Measurements from ENCODE around the gene PILRA. TPM values are rescaled to one million over a fixed set of nuclear protein-coding genes. Genes with fewer than 3 reads are reported as not detected.

The PILRA gene
- total RNA-seq, 1 experiment from 2014 or later: 0.65 TPM

DNA sequence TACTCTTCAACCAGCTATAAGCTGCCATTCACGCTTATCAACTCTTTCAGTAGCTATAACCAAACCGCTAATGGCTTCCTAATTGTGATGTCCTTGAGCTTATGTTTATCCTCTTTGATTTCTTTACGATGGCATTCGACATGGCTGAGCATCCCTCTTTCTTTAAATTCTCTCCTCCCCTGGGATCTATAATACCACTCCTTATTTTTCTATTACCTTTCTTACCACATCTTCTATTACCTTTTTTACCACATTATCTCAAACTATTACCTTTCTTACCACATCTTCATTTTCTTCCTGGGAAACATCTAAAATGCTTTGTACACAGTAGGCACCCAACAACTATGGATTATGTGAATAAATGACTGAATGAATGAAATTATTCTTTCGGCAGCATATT, 42.2 kb downstream of the PILRA start:
- CTCF ChIA-PET: interaction anchor here (0.6 to 1.9 kb wide), 2 partner anchors 8 to 173 kb away, joined by 3 to 16 read pairs; no protein-coding TSS in a partner anchor
- H3K27me3 Mint-ChIP-seq (ENCODE audit: insufficient read depth, unreplicated experiment): no peaks in the 10 kb centered on the region
- no TSS peak for BruUV-seq (replicated peaks)
- no peaks in the 10 kb centered on the region for H3K4me1 Mint-ChIP-seq (ENCODE audit: insufficient read depth, unreplicated experiment)
- no peak overlapping the region for H3K27ac Mint-ChIP-seq (ENCODE audit: low read depth, unreplicated experiment)
- no peak overlapping the region for H3K4me3 Mint-ChIP-seq (ENCODE audit: unreplicated experiment)
- POLR2A ChIA-PET: interaction anchor here (1.0 to 1.4 kb wide), 3 partner anchors 9 to 21 kb away, joined by 3 to 9 read pairs (median 6); partner anchors contain the start of genes MEPCE and ZCWPW1
- no peaks in the 10 kb centered on the region for H3K9me3 Mint-ChIP-seq (ENCODE audit: unreplicated experiment)
- intact Hi-C loops (cut with micrococcal nuclease): no loop called here
- TF ChIP-seq, protein P1, sequence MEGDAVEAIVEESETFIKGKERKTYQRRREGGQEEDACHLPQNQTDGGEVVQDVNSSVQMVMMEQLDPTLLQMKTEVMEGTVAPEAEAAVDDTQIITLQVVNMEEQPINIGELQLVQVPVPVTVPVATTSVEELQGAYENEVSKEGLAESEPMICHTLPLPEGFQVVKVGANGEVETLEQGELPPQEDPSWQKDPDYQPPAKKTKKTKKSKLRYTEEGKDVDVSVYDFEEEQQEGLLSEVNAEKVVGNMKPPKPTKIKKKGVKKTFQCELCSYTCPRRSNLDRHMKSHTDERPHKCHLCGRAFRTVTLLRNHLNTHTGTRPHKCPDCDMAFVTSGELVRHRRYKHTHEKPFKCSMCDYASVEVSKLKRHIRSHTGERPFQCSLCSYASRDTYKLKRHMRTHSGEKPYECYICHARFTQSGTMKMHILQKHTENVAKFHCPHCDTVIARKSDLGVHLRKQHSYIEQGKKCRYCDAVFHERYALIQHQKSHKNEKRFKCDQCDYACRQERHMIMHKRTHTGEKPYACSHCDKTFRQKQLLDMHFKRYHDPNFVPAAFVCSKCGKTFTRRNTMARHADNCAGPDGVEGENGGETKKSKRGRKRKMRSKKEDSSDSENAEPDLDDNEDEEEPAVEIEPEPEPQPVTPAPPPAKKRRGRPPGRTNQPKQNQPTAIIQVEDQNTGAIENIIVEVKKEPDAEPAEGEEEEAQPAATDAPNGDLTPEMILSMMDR (IDR thresholded peaks at IDR 0.05; ENCODE audit: unreplicated experiment): no peak
- no peak for DNase-seq (ENCODE audit: unreplicated experiment)
- no peaks in the 10 kb centered on the region for H3K36me3 Mint-ChIP-seq (ENCODE audit: insufficient read depth, unreplicated experiment)

DNA sequence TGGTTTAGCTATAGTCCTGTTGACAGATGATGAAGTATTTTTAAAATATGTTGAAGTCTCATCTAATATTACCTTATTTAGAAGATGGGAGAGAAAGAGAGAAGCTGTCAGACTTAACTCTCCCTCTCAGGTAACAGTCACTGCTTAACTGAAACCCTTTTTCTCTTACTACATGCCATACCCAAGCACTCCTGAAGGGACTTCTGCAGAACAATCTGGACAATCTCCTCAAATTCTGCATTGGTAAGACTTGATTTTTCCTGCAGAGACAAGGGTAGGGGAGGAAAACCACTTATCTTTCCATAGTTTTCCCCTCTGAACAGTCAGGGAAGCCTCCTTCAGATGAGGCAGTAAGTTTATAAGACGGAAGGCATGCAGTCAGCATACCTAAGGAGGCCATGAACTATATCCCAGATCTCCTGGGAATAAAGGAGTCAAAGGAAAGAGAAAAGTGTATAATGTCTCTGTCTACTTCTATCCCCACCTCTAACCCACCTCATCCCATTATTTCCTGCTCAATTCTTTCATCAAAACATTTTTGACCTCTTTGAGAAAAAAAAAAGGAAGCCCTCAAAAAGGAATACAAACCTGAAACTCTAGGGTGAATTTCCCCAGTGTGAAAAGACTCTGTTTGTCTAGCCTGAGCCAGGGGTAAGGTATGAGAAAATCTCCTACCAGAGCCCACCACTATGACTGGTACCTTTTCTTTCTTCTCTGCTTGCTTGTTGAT, 45.8 kb downstream of the PILRA start:
- no peak overlapping the region for H3K4me3 Mint-ChIP-seq (ENCODE audit: unreplicated experiment)
- no peak overlapping the region for H3K27ac Mint-ChIP-seq (ENCODE audit: low read depth, unreplicated experiment)
- POLR2A ChIA-PET: interaction anchor here (0.6 to 1.3 kb wide), 2 partner anchors 9 to 556 kb away, joined by 3 to 9 read pairs; partner anchors contain the start of genes MEPCE and ZCWPW1
- intact Hi-C loops (cut with micrococcal nuclease): no loop called here
- TF ChIP-seq, protein P1 (IDR thresholded peaks at IDR 0.05; ENCODE audit: unreplicated experiment): no peak
- DNase-seq (ENCODE audit: unreplicated experiment): no peak
- no peaks in the 10 kb centered on the region for H3K4me1 Mint-ChIP-seq (ENCODE audit: insufficient read depth, unreplicated experiment)
- H3K27me3 Mint-ChIP-seq (ENCODE audit: insufficient read depth, unreplicated experiment): no peaks in the 10 kb centered on the region
- H3K9me3 Mint-ChIP-seq (ENCODE audit: unreplicated experiment): no peaks in the 10 kb centered on the region
- H3K36me3 Mint-ChIP-seq (ENCODE audit: insufficient read depth, unreplicated experiment): no peaks in the 10 kb centered on the region
- CTCF ChIA-PET: interaction anchor here (0.8 kb wide), 1 partner anchor 12 kb away, joined by 4 read pairs; no protein-coding TSS in a partner anchor
- BruUV-seq (replicated peaks): no TSS peak

DNA sequence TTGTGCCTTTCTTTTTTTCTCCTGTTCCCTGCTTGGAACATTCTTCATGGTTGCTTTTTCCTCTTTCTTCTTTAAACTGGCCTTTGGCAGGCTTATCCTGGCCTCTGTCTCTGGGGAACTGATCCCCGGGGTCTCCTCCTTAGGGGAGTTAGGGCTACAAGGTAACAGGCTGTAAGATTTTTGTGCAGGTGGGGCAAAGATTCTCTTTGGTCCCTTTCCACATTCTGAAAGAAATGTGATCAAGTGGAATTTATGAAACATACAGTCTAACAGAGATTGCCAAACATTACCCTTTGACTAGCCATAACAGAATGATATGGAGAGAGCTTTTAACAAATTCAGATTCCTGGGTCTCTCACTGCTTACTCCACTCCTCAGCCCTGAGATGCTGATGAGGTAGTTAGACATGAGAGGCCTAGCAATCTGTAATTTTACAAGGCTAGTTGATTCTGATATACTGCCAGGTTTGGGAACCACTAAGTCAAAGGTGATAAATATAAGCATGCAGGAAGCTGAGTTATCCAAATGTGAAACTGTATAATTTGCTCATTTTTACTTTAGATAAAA, 46.5 kb downstream of the PILRA start:
- Mint-ChIP-seq H3K27me3 (ENCODE audit: insufficient read depth, unreplicated experiment) (no peaks in the 10 kb centered on the region), H3K4me1 (ENCODE audit: insufficient read depth, unreplicated experiment) (no peaks in the 10 kb centered on the region), H3K36me3 (ENCODE audit: insufficient read depth, unreplicated experiment) (no peaks in the 10 kb centered on the region), H3K27ac (ENCODE audit: low read depth, unreplicated experiment) (no peak overlapping the region), H3K4me3 (ENCODE audit: unreplicated experiment) (no peak overlapping the region), H3K9me3 (ENCODE audit: unreplicated experiment) (no peaks in the 10 kb centered on the region)
- POLR2A ChIA-PET: interaction anchor here (1.3 kb wide), 1 partner anchor 9 kb away, joined by 9 read pairs; the partner anchor contains the start of genes MEPCE and ZCWPW1
- intact Hi-C loops (cut with micrococcal nuclease): no loop called here
- DNase-seq (ENCODE audit: unreplicated experiment): no peak
- CTCF ChIA-PET: no interaction called here
- TF ChIP-seq, protein P1 (IDR thresholded peaks at IDR 0.05; ENCODE audit: unreplicated experiment): no peak
- BruUV-seq (replicated peaks): no TSS peak

DNA sequence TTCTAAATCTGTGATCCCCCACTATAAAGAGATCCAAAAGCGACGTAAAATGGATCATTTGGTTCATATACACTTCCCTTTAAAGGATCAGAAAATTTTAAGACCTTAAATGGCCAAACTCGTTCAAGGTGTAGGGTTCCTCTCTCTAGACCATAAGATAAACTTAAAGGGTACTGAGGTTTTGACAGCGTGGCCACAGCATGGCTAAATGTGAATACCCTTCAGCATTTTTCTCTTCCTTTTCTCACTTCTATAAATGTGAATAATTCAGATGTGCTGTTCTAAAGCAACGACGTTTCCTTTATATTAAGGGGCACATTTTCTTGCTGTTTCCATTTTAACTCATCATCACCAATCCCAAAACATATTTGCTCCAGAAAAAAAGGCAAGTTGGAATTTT, 50.0 kb downstream of the PILRA start:
- POLR2A ChIA-PET: no interaction called here
- intact Hi-C loops (cut with micrococcal nuclease): no loop called here
- TF ChIP-seq, protein P1 (IDR thresholded peaks at IDR 0.05; ENCODE audit: unreplicated experiment): no peak
- H3K36me3 Mint-ChIP-seq (ENCODE audit: insufficient read depth, unreplicated experiment): peaks cover 1% of the 10 kb centered on the region
- H3K27ac Mint-ChIP-seq (ENCODE audit: low read depth, unreplicated experiment): no peak overlapping the region
- no peaks in the 10 kb centered on the region for H3K27me3 Mint-ChIP-seq (ENCODE audit: insufficient read depth, unreplicated experiment)
- DNase-seq (ENCODE audit: unreplicated experiment): no peak
- peaks cover 5% of the 10 kb centered on the region for H3K4me1 Mint-ChIP-seq (ENCODE audit: insufficient read depth, unreplicated experiment)
- BruUV-seq (replicated peaks): no TSS peak
- no peak overlapping the region for H3K4me3 Mint-ChIP-seq (ENCODE audit: unreplicated experiment)
- no peaks in the 10 kb centered on the region for H3K9me3 Mint-ChIP-seq (ENCODE audit: unreplicated experiment)
- CTCF ChIA-PET: interaction anchor here (1.6 kb wide), 1 partner anchor 17 kb away, joined by 5 read pairs; no protein-coding TSS in a partner anchor

Data from MCF 10A (cell line).